Measurements from ENCODE around the gene ERICH2.

ERICH2 gene

GRCh38 chr2:170817093-170818035, 47.2 kb downstream of the ERICH2 start:
- no peak for DNase-seq (ENCODE audit: low read depth)

GRCh38 chr2:170818036-170818751, 48.0 kb downstream of the ERICH2 start:
- DNase-seq (ENCODE audit: low read depth) = no peak

- DNase-seq (ENCODE audit: low read depth) = no peak
These were observed 48.7 kb downstream of the ERICH2 start for GRCh38 chr2:170818752-170819470.

GRCh38 chr2:170819680-170820664, 49.8 kb downstream of the ERICH2 start:
- no peak for DNase-seq (ENCODE audit: low read depth)

- no peak for DNase-seq (ENCODE audit: low read depth)
These were observed 50.8 kb downstream of the ERICH2 start for GRCh38 chr2:170820757-170821530.

- DNase-seq (ENCODE audit: low read depth) = no peak
These were observed 51.5 kb downstream of the ERICH2 start for GRCh38 chr2:170821531-170822289.

- no peak for DNase-seq (ENCODE audit: low read depth)
These were observed 52.3 kb downstream of the ERICH2 start for GRCh38 chr2:170822290-170823087.

- no peak for DNase-seq (ENCODE audit: low read depth)
These were observed 53.1 kb downstream of the ERICH2 start for GRCh38 chr2:170823088-170823897.

- no peak for DNase-seq (ENCODE audit: low read depth)
These were observed 53.7 kb downstream of the ERICH2 start for GRCh38 chr2:170823898-170824215.

GRCh38 chr2:170824526-170825015, 54.4 kb downstream of the ERICH2 start:
- DNase-seq (ENCODE audit: low read depth) = no peak

- DNase-seq (ENCODE audit: low read depth) = no peak
These were observed 57.8 kb downstream of the ERICH2 start for GRCh38 chr2:170827841-170828532.

- DNase-seq (ENCODE audit: low read depth) = no peak
These were observed 58.3 kb downstream of the ERICH2 start for GRCh38 chr2:170828533-170828916.

GRCh38 chr2:170829036-170829435, 58.9 kb downstream of the ERICH2 start:
- DNase-seq (ENCODE audit: low read depth) = no peak

- DNase-seq (ENCODE audit: low read depth) = no peak
These were observed 60.0 kb downstream of the ERICH2 start for GRCh38 chr2:170830166-170830565.

- no peak for DNase-seq (ENCODE audit: low read depth)
These were observed 60.9 kb downstream of the ERICH2 start for GRCh38 chr2:170831115-170831514.

GRCh38 chr2:170836027-170836426, 65.8 kb downstream of the ERICH2 start:
- DNase-seq (ENCODE audit: low read depth) = peak; percentile 29

- DNase-seq (ENCODE audit: low read depth) = no peak
These were observed 70.6 kb downstream of the ERICH2 start for GRCh38 chr2:170840717-170841210.
